HG02642 (cell line): Measurements from ENCODE around the gene IQCM.

Experiments used
- ATAC-seq: cut with Tn5 transposase; IDR thresholded peaks from one replicate; pipeline ENCODE4 v1.9.1; 2021; ENCODE audit warnings: mild to moderate bottlenecking; ENCODE audit not compliant: unreplicated experiment, poor library complexity

The IQCM gene

DNA sequence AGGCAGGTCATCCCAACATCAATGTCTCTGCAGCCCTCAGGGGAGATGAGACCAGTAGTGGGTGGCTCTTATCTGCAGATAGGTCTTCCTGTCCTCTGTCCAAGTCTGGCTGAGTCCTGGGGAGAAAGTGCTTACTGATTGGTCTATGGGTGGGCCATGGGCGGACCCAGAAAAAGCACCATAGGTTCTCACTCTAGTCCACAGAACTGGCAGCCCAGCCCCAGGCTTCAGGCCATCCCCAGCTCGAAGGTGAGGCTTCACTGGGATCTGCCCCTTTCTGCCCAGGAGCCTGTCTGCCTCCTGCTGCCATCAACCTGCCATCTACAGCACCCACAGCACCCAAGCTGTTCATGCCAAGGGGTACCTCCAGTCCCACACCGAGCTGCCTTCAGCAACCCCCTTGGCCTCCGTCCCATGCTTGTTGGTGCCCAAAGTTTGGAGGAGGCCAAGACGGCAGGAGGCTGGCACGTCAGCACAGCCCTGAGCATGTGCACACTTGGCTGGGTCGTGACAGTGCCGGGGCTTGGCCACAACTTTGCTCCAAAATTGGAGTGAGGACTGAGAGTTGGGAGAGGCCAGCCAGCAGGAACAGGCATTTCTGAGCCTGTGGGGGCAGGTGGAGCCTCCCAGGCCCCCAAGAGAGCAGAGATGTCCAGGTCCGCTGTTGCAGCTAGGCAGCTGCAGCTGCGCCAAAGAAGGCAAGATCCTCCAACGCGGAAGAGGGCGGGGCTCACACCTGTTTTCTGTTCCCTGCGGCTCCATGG is 99.6 kb downstream of the IQCM start:
- ATAC-seq = no peak

DNA sequence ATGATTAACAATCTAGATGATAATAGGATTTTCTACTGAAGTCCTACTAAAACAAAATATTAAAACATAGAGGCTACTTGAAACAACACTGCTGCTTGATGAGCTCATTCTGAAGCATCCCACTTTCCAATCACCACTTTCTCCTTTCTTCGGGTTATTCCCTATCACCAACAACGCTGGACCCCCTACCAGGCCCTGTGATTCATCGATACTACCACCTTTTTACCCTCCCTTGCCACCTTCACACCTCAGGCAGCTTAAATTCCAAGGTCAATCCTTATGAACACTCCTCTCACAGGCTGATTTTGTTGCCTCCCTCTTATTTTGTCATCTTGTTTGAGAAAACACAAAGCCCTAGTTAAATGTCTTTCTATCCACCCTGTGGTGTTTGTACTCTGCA is 102.6 kb downstream of the IQCM start:
- no peak for ATAC-seq

DNA sequence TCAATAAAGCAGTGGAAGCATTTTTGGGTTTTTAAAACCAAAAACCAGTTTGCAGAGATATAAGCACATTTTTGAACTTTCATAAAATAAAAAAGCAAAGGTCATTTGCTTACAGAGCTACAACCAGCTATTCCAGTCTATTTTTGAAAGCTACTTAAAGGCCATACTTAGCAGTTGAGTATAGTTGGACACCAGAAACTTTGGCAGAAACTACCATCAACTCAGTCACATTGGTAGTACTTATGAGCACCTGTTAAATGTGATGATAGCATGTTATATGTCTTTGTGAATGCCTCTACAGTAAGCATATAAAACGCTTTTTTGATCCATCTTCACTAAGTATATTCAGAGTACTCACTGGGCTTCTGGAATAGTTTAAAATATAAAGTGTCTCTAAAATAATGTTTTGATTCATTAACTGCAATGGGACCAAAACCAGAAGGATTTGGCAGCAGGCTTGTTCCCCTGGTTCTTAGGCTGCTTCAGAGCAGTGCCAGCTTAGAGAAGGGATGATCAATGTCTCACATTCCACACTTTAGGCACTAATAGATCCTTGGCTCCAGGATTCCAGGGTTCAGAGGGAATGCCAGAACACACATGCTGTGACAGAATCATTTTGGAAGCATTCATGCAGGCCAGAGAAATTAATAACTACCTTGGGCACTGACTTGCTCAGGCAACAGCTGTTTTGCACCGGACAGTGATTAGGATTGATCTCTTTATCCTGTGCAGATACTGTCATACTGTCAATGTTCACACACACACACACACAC is 103.9 kb downstream of the IQCM start:
- no peak for ATAC-seq

DNA sequence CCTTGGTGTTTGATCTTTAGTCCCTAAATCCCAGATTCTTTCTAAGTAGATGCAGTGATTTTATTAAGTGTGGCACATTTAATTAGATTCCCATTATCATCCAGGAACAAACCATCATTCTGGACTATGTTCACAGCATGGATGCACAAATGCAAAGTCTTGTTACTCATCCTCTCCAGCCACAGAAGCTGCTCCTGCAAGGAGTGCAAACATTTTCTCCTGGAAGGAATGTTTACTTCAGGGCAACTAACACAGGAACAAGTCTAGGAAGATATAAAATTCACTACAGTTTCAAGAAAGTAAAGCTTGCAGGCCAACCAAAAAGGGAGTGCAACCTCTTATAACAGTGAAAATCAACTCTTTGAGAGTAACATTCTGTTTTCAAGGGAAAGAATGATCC is 106.0 kb downstream of the IQCM start:
- ATAC-seq = no peak

DNA sequence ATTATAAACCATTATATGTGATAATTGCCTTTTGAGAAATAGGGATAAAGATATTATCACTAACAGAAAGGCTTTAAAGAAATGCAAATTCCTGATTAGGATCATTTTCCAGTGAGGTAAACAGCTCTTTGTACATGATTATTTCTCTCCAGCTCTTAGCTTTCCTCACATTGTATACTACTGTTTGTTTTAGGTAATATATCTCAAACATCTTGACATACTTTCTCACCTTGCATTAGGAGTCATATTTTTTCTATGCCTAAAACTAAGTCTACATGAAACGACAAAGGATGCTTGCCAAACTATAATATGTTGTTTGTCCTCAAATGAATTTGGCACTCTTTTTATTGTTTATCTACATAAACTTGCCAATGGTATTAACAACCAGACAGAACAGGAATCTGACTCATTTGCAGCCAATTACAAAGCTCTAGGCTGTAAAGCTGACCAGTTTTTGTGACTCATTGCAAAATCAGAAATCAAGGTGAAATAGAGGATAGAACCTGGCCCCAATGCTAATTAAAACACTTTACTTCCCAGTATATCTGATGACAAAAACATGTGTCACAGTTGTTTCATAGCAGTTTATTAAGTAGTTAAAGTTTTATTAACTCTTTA is 107.0 kb downstream of the IQCM start:
- ATAC-seq = no peak

DNA sequence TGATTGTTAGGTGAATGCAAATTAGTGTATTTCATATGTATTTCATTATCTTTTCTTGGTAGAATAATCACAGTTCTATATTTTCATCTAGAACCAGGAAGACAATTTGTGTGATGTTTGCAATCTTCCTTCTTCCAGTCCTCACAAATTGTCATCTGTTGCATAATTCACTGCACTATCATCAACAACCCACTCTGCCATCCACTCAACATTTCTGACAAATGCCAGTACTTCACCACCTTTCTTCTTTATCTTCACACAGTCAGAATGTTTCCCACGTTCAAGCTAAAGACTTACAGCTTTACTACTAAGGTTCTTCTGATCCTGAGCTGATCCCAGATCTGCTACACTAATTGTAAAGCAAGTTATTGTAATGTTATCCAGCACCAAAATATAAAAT is 107.8 kb downstream of the IQCM start:
- no peak for ATAC-seq

DNA sequence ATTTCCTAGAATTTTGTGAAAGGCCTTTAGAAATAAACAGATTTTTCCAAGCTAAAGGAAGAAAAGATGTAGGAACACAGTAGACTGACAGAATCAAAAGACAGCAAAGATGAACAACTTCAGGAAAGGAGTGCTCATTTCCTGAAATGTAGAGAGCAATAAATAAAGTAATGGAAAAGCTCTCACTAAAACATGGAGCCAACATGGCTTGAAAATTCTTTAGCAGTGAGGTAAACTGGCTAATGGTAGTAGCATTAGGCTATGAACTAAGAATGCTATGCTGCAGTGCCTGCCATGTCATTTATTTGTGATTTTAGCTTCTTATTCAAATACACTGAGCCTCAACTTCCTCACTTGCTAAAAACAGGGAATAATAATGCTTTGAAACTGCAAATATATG is 108.7 kb downstream of the IQCM start:
- no peak for ATAC-seq

DNA sequence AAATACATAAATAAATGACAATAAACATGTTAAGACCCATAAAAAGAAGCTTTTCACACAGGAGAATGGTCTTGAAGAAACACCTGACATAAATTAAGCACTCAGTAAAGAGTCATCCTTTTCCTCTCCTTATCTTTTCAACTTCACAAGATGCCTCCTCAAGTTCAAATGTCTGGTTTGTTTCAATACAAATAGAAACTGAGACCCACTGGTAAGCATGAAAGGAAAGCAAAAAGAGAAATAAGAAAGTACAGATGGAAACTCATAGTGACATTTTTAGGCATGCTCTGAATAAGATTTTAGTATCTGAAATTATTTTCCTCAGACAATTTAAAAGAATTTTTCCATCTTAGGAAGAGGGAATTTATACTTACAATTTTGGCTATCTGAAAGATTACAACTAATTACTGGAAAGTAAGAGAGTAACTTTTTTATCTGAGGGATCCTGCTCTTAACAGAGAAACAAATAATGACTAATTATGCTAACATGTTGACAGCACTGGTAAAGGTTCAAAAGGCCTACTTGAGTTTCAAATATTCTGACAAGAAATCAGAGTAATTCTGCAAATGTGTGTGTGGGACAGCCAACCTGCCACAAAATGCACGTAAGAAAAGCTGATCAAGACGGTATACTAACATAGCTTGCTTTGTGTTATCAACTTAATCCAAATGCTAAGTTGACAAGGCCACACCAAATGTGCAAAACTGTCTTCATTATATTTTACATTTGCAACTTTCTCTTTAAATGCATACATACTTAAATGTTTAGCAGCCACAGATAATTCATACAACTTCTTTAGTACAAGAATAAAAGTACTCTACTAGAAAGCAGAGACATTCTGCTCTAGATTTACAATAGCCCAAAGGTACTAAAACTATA is 113.0 kb downstream of the IQCM start:
- no peak for ATAC-seq

DNA sequence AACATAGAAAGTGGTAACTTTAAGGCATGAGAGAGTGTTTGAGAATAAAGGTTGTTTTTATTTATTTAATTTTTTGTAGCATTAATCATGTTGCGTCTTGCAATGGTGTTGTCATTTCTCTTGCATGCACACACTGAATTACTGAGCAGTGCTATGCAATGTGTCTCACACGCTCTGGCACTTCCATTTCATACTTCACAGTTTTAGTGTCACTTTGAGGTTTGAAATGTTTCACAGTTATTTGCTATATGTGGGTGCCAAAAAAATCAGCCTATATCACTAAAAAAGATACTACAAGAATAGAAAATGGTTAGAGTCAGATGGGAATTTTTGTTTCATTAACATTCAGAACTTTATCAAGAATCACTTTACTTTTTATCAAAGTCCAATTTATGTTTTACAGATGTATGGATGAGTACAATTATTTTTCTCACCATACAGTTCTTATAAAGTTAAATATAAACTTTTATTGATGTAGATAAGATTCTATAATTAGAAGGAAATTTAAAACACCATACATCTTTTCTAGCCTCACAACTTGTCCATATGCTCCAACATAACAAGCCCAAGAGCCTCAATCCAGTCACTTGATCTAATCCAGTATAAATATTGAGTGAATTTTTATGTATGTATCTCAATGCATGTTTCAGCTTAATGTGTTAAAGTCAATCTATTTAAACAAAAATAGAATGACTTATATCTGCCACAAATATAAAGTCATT is 114.0 kb downstream of the IQCM start:
- no peak for ATAC-seq

DNA sequence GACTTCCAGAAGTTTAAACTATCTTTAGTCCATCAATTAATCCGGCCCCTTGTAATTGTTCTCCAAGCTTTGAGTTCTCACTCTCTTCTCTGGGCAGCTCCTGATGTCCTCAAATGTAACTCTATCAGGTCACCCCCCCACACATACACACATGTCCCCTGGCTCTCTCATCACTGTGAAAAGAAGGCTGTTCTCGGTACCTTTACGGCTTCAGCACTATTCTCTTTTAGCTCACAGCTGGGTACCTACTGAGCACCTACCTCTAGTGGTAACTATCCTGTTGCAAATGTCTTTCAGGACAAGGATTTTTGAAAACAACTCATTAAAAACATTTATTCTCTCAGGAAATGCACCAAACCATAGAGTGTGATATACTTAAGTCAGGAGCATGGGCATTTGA is 115.4 kb downstream of the IQCM start:
- no peak for ATAC-seq

DNA sequence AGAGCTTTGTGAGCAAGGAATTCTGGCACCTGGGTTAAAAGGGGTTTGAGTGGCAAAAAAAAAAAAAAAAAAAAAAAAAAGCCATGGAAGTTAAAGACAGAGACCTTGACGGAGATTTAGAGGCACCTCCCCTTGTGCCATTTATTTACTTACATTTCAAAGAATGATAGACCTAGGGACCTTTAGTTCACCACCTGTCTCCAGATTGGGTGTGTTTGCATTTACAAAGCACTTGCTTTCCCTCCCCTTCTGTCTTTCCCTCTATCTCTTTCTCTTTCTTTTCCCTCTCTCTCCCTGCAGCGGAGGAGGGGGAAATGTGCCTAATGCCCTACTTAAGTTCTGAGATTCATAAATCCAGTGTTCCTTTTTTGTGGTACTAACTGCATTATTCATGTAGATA is 116.0 kb downstream of the IQCM start:
- ATAC-seq = no peak

DNA sequence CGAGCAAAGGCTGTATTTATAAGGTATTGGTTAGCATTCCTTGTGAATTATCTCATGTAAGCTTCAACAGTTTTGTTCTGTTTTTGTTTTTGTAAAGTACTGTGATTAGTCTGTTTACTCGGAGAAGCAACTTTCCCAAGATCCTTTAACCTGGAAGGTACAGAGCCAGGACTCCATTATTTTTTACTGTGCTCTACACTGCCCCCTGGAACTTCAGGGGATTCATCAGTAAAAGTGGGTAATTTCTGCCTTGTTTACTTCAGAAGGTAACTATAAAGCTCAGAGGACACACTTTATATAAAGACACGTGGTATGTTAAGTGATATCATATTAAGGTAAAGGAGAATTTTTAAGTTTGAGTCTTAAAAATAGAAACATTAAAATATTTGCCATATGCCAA is 124.9 kb downstream of the IQCM start:
- ATAC-seq = no peak

DNA sequence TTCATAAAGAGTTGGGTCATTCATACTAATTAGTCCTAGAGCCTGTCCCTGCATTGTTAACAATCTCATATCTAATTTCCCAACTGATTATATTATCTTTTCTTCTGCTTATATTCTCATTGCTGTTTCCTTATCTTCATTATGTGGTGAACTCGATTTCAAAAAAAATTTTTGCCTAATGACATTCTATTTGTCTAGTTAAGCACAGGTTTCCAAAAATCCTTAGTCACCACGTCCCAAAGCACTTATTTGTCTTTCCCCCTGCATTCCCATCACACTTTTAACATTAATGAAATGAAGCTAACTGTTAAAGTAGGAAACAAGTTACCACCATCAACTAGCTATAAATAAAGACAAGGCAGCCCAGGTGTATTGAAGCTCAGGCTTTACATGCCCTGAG is 131.1 kb downstream of the IQCM start:
- no peak for ATAC-seq

DNA sequence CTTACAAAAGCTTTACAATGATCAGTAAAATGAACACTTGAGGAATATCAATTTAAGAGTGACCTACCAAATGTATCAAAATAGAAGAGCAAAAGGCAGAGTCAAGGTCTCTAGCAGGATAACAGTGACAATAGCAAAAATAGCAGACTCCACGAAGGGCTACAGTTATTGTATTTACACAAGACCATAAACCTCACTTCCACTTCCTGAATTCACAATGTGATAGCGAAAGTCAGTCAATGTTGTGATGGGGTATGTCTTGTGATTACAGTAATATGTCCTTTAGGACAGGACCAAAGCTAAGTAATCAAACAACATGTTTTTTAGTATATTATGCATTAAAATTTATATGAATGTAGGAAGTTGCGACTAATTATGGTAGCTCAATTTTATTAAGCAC is 139.6 kb downstream of the IQCM start:
- ATAC-seq = peak; percentile 72

DNA sequence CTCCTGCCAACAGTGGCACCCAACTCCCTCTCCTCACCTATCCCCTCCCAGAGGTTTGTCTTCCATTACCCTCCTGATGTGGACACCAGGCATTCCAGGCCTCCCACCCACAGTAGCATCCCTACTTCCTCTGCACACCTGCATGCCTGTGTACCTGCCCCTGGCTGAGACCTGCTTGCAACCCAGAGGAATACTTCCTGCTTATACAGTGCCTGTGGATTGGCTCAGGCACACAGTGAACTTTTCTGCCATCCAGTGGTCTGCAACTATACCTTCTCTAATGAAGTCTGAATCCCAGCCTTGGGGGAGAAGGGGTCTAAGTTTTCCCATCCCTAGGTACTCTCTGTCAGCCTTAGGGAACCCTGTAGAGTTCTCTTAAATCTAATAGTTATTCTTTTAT is 169.9 kb downstream of the IQCM start:
- ATAC-seq = no peak

DNA sequence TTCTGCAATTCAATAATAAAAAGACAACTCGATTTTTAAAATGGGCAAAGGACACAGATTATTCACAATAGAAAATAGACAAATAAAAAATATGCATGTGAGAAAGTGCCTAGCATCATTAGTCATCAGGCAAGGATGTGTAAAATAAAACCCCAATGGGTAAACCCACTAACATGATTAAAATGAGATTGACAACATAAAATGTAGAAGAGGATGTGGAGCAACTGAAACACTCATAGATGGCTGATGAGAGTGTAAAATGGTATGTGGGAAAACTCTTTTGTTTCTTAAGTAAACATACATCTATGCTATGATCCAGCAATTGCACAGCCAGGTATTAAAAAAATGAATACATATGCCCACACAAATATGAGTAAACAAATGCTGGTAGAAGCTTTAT is 177.6 kb downstream of the IQCM start:
- ATAC-seq = no peak

DNA sequence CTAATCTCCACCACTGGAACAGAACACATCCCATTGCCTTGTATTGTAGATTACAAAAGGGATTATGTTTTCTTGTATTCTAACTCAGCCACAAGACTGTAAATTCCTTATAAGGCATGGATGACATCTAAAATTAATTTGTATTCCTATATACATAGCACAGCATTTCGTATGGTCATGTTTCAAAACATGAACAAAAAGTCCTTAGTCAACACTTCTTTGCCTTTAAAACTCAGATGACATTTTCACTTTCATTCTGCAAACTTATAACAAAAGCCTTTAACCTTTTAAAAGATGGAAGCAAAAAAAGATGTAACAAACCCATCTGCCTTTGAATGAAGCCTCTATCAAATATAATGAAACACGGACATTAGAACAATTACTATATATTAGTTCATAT is 181.3 kb downstream of the IQCM start:
- ATAC-seq = no peak

DNA sequence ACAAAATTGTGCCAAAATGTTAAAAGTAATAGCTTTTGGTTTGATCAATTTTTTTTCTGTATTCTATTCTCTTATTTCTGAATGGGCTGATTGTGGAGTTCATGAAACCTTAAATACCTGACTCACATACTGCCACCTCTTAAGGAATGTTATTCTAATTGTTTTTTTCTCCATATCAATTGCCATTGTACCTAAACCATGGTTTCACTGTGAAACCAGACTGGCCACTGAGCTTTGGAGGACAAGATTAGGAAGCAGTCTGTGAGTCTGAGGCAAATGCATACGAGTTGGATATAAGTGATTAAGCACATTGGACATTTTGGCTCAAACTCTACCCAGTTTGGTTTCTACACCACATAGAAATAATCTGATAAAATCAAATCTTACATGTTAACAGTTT is 184.0 kb downstream of the IQCM start:
- no peak for ATAC-seq

DNA sequence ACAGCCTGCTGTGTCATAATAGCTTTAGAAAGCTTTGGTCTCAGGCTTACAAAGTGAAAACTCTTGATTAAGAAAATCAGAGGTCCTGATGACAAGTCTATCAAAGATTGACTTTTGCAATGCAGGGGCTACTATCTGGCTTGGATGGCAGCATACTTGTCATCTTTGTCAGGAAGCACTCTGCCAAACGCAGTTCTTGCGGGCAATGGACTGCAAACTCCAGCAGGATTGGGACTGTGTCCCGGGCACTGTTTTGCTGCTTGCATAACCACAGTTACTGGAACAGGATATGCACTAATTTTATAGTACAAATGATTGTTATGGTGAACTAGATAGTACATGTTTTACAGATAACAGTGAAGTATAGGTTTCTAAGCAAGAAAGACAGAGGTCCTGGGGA is 185.6 kb downstream of the IQCM start:
- ATAC-seq = no peak
